HG03039 (cell line): ENCODE results near the gene TAS2R60.
"Not testable (repeated sequence)": the region's sequence is repeated elsewhere in the genome, so short reads cannot be mapped to it uniquely, and the experiment has no call there.

Experiments used
- ATAC-seq: cut with Tn5 transposase; IDR thresholded peaks from one replicate; pipeline ENCODE4 v1.9.1; 2021; ENCODE audit warnings: mild to moderate bottlenecking, moderate library complexity; ENCODE audit not compliant: unreplicated experiment

The TAS2R60 gene

GRCh38 chr7:143410521-143411004, 32.7 kb upstream of the TAS2R60 start:
- no peak for ATAC-seq

DNA sequence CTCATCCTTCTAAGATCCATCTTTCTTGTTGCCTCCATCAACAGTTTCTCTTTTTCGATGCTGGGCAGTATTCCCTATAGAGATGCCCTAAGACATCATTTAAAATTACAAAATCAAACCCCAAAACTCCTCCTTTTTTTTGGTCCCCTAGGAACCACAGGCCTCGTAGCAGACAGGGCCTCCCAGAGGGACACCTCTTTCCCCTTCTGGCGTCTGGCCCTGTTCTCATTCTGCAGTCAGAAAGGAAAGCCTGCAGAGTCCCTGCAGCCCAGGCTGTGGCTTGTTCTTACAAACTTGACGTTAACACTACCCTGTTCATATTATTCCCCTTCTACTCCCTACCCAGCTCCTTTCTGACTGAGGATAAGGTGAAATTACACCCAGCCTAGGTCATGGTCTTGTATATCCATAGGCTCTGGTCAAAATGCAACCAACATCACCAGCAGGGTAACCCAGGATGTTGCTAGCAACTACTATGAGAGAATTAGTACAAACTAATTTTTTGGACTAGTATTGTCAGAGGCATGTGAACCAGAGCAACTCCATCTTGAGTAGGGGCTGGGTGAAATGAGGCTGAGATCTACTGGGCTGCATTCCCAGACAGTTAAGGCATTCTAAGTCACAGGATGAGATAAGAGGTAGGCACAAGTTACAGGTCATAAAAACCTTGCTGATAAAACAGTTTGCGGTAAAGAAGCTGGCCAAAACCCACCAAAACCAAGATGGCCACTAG, 31.1 kb upstream of the TAS2R60 start:
- no peak for ATAC-seq

DNA sequence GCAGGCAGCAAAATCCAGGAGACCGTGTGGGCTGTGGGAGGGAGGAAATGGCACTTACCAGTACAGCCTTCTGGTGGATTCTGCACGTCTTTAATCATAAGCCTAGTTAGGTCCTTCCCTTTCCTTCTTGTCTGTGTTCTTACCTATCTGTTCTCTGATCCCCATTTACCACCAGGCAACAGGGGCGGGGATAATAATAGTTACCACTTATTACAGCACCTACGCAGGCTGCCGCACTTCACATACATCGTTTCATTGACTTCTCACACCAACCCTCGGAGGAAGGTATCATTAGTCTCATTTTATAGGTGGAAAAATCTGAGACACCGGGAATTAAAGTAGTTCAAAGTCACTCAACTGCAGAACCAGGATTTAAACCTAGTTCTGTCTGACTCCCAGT, 30.1 kb upstream of the TAS2R60 start:
- ATAC-seq: no peak

DNA sequence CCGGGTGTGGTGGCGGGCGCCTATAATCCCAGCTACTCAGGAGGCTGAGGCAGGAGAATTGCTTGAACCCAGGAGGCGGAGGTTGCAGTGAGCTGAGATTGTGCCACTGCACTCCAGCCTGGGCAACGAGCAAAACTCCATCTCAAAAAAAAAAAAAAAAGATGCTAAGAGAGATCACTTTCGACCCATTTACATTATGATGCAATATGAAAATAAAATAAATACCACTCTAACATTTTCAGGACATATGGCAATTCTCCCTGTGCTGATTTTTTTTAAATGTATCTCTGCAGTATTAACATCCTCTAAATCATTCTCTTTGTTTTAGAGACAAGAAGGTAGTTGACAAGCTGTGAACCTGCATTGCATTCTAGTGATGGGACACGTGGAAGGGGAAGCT, 28.0 kb upstream of the TAS2R60 start:
- not testable (repeated sequence) for ATAC-seq

- no peak for ATAC-seq
These were observed 27.4 kb upstream of the TAS2R60 start for GRCh38 chr7:143415742-143416397.

DNA sequence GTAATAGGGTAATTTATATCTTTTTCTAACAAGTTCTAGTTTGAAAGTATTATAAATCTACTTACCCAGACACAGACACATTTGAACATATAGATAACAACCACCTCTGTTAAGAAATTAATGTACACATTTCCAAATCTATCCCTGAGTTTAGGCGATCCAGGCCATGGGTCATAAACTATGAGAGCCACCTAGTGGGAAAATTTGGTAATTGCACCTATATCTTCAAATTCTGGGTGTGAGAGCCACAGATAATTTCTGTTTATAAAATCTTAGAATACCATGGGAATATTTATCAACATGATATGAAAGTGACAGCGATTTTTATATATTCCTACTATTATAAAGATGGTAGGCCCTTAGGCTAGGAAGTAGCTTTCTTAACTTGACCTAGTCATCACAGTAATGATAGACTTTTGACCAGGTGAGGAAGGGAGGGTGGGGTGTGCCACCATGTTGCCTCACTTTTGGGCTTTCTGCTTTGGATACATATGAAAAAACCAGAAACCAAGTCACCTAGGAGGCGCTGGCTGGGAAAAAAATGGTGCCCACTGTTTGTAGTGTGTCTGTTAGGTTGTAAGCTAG, 26.6 kb upstream of the TAS2R60 start:
- ATAC-seq: no peak

DNA sequence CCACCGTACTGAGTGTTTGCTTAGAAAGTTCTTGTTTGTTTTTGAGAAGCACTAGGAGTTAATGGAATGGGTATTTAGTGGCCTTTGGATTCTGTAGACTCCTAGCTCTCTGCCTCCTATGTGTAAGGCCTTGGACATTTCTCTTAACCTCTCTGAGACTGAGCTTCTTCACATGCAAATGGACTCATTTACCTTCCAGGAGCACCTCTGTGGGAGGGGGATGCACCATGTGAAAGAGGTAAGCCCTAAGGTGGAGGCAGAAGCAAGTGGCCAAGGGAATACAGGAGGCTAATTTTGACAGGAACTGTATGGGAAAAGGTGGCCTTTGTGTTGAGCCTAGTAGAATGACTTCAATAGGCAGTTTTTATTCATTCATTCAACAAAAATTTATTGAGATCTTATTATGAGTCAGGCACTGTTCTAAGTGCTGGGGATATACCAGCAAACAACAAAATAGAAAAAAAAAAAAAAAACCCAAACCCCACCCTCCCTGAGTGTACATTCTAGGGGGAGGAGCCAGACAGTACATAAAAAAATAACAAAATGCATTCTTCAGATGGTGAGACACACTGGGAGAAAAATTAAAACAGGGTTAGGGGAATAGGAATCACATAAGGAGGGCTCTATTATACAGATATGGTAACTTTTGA, 25.4 kb upstream of the TAS2R60 start:
- no peak for ATAC-seq

GRCh38 chr7:143418681-143419458, 24.4 kb upstream of the TAS2R60 start:
- ATAC-seq: no peak

DNA sequence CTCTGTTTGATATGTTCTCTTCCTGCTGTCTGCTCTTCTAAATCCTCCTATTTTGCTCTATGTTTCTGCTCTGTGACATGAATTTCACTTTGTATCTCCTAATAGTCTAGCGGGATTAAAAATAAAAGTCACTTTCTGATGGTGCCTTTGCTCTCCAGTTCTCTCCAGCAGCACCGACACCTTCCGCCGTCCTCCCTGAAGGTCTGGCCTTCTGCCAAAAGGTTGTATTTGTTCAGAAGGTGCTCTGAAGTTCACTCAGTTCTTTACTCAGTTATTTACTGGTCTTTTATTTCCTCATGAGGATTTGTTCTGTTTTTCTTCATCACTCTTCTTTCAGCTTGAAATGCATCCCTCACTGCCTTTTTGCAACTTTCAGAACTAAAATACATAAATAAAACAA, 23.4 kb upstream of the TAS2R60 start:
- no peak for ATAC-seq

GRCh38 chr7:143420624-143421023, 22.6 kb upstream of the TAS2R60 start:
- not testable (repeated sequence) for ATAC-seq

DNA sequence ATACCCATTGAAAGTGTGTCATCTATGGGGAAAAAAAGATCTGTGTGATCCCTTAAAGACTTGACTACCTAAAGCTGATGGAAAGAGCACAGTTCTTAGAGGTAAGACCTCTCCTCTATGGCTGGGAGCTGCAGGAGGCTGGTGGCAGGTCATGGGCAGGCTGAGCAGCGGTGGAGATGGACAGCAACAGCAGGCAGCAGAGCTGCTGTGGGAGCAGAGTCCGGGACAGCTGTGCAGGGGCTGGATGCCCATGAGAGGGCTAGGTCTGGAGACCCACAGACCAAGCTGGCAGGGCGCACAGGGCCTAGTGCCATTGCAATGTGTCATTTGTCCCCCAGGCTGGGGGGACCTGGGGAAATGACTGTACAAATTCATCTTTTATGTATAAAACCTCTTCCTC, 21.2 kb upstream of the TAS2R60 start:
- no peak for ATAC-seq

DNA sequence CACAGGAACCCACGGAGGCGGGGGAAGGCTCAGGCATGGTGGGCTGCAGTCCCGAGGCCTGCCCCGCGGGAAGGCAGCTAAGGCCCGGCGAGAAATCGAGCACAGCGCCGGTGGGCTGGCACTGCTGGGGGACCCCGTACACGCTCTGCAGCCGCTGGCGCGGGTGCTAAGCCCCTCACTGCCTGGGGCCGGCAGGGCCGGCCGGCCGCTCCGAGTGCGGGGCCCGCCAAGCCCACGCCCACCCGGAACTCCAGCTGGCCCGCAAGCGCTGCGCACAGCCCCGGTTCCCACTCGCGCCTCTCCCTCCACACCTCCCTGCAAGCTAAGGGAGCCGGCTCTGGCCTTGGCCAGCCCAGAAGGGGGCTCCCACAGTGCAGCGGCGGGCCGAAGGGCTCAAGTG, 18.8 kb upstream of the TAS2R60 start:
- not testable (repeated sequence) for ATAC-seq

DNA sequence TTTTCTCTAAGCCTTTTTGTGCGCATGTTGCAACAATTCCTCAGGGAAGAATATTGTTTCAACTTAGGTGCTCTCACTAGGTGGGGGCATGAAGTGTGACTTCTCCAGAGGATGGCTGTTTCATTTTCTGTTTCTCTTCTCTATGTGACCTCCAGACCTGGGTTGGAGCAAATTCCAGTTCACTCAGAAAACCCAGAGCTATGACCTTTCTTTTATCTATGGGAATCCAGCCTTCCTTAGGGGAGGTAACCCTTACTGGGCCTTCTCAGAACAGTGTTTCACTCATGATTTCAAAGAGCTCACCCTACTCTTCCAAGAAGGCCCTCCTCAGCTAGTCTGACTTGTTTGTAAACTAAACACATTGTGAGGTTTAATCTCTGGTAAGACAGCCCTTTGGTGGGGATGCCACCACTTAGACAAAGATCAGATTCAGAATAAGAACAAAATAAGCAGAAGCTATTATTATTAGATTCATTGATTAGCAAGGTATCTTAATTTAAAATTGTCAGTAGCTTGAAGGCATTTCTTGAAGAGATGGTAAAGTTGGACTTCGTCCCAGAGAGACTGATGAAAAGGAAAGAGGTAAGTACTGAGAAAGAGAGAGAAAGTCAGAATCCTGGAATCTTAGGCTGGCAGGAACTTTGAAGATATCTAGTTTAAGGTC, 16.6 kb upstream of the TAS2R60 start:
- no peak for ATAC-seq

GRCh38 chr7:143429770-143430698, 13.2 kb upstream of the TAS2R60 start:
- ATAC-seq: no peak

- ATAC-seq: no peak
These were observed 12.1 kb upstream of the TAS2R60 start for GRCh38 chr7:143431109-143431508.

- ATAC-seq: no peak
These were observed 9.5 kb upstream of the TAS2R60 start for GRCh38 chr7:143433759-143434158.

- ATAC-seq: no peak
These were observed 8.6 kb upstream of the TAS2R60 start for GRCh38 chr7:143434660-143435059.

- no peak for ATAC-seq
These were observed 8.0 kb upstream of the TAS2R60 start for GRCh38 chr7:143435266-143435665.

DNA sequence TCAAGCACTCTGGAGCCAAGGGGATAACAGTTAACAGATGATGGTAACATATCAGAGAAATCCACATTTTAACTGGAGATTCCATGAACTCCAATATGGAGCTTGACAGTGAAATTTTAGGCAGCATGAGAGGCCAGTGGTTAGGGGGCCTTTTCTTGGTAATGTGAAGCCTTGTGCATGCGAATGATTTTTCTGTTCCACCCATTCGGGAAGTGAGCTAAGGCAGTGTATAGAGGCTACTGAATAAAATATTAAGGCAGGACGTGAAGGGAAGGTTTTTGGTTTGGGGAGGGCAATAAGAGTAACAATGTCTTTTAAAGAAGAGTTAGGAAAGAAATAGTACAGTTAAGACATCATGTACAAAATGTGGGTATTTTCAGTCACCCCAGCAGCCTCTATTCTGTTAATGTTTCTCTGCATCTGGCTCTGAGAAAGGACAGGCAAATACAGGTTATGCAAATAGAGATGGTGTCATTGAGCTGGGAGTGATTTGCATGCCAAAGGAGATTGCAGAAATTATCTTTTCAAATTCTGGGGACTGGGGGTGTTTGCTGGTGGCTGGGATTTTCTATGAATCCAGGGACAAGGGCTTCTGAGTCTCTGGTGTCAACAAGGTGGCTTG, 6.8 kb upstream of the TAS2R60 start:
- ATAC-seq: peak; percentile 75
